ENCODE measurements around the gene COPS6.

COPS6 gene

GRCh38 chr7:100137851-100138760, 49.3 kb downstream of the COPS6 start:
- FAIRE-seq (no peak), DNase-seq (ENCODE audit: insufficient read length, low spot score) (no peak)
- no peak for TF ChIP-seq CTCF (IDR thresholded peaks at IDR 0.05; ENCODE audit: insufficient read depth, missing control alignments)

GRCh38 chr7:100141555-100141949, 52.8 kb downstream of the COPS6 start:
- DNase-seq (ENCODE audit: insufficient read length, low spot score), result no peak
- no peak for FAIRE-seq
- TF ChIP-seq CTCF (IDR thresholded peaks at IDR 0.05; ENCODE audit: insufficient read depth, missing control alignments), result no peak

All from D721Med (cell line).